ENCODE results near the gene PDE6B. TPM values are rescaled to one million over a fixed set of nuclear protein-coding genes. Genes with fewer than 3 reads are reported as not detected.

The PDE6B gene
- total and polyA plus RNA-seq, 4 donors: 2.7 to 24.6 (median 12.0) TPM

GRCh38 chr4:650461-650860, 25.1 kb downstream of the PDE6B start:
- Histone ChIP-seq H3K4me1 (ENCODE audit: control insufficient read depth in 5 of 5, insufficient read depth in 5 of 5, low read length in 5 of 5) (no peaks in the 10 kb centered on the region), H3K36me3 (ENCODE audit: control insufficient read depth in 4 of 4, insufficient read depth in 4 of 4, low read length in 4 of 4) (no peaks in the 10 kb centered on the region), H3K27ac (ENCODE audit: low read depth in 1 of 2, low read length in 1 of 2) (no peak overlapping the region), H3K27me3 (ENCODE audit: control insufficient read depth in 3 of 3, insufficient read depth in 3 of 3, low read length in 2 of 3) (peaks cover 0 to 44% (median 3%) of the 10 kb centered on the region in 3 donors), H3K9ac (ENCODE audit: insufficient read depth in 1 of 2, low read length in 2 of 2) (no peak overlapping the region), H3K4me3 (no peak overlapping the region), H3K9me3 (ENCODE audit: control insufficient read depth in 4 of 4, insufficient read depth in 3 of 4, low read length in 3 of 4) (peaks cover 0 to 4% (median 0%) of the 10 kb centered on the region in 4 donors)
- TF ChIP-seq CTCF (IDR thresholded peaks at IDR 0.05; ENCODE audit: control extremely low read depth, extremely low read depth): no peak
- ATAC-seq (ENCODE audit: insufficient read depth, low FRiP score) (no peak), DNase-seq (peak in 1 of 3 donors; percentile 6)
- 76 to 88% methylated on average over 17 to 18 of the region's 18 CpGs for WGBS, 2 donors

- TF ChIP-seq CTCF (IDR thresholded peaks at IDR 0.05; ENCODE audit: control extremely low read depth, extremely low read depth): no peak
- 37 to 48% methylated on average over 45 to 49 of the region's 49 CpGs for WGBS, 2 donors
- peaks cover 0 to 48% (median 3%) of the 10 kb centered on the region in 3 donors for H3K27me3 ChIP-seq (ENCODE audit: control insufficient read depth in 3 of 3, insufficient read depth in 3 of 3, low read length in 2 of 3)
- H3K4me1 ChIP-seq (ENCODE audit: control insufficient read depth in 5 of 5, insufficient read depth in 5 of 5, low read length in 5 of 5): no peaks in the 10 kb centered on the region
- no peak overlapping the region for H3K9ac ChIP-seq (ENCODE audit: insufficient read depth in 1 of 2, low read length in 2 of 2)
- ATAC-seq (ENCODE audit: insufficient read depth, low FRiP score): no peak
- peak in 1 of 3 donors; percentile 15 for DNase-seq
- no peak overlapping the region for H3K4me3 ChIP-seq
- H3K9me3 ChIP-seq (ENCODE audit: control insufficient read depth in 4 of 4, insufficient read depth in 3 of 4, low read length in 3 of 4): peaks cover 0 to 7% (median 0%) of the 10 kb centered on the region in 4 donors
- H3K36me3 ChIP-seq (ENCODE audit: control insufficient read depth in 4 of 4, insufficient read depth in 4 of 4, low read length in 4 of 4): no peaks in the 10 kb centered on the region
- H3K27ac ChIP-seq (ENCODE audit: low read depth in 1 of 2, low read length in 1 of 2): no peak overlapping the region
These were observed 25.8 kb downstream of the PDE6B start for GRCh38 chr4:650951-651883.

- Histone ChIP-seq H3K27ac (ENCODE audit: low read depth in 1 of 2, low read length in 1 of 2) (no peak overlapping the region), H3K9me3 (ENCODE audit: control insufficient read depth in 4 of 4, insufficient read depth in 3 of 4, low read length in 3 of 4) (peaks cover 0 to 7% (median 0%) of the 10 kb centered on the region in 4 donors), H3K36me3 (ENCODE audit: control insufficient read depth in 4 of 4, insufficient read depth in 4 of 4, low read length in 4 of 4) (no peaks in the 10 kb centered on the region), H3K27me3 (ENCODE audit: control insufficient read depth in 3 of 3, insufficient read depth in 3 of 3, low read length in 2 of 3) (peaks cover 0 to 48% (median 3%) of the 10 kb centered on the region in 3 donors), H3K4me3 (no peak overlapping the region), H3K9ac (ENCODE audit: insufficient read depth in 1 of 2, low read length in 2 of 2) (no peak overlapping the region), H3K4me1 (ENCODE audit: control insufficient read depth in 5 of 5, insufficient read depth in 5 of 5, low read length in 5 of 5) (no peaks in the 10 kb centered on the region)
- DNase-seq: no peak
- no peak for ATAC-seq (ENCODE audit: insufficient read depth, low FRiP score)
- no peak for TF ChIP-seq CTCF (IDR thresholded peaks at IDR 0.05; ENCODE audit: control extremely low read depth, extremely low read depth)
- 61 to 69% methylated on average over 24 of the region's 24 CpGs for WGBS, 2 donors
These were observed 26.7 kb downstream of the PDE6B start for GRCh38 chr4:651884-652642.
